VCaP (cell line): Measurements from ENCODE around the gene LRRFIP1.

ENCODE experiments used
- H3K27ac ChIP-seq: fragments of 450-650 bp; 2 replicates; pipeline ENCODE4 v1.5.1; 2017
- CTCF ChIP-seq: fragments of 450-650 bp; conservative IDR thresholded peaks from 2 replicates; pipeline ENCODE4 v1.5.1; 2017; ENCODE audit warnings: mild to moderate bottlenecking, moderate library complexity

The LRRFIP1 gene

GRCh38 chr2:237612527-237613357, 14.6 kb upstream of the LRRFIP1 start:
- no peak for TF ChIP-seq CTCF
- H3K27ac ChIP-seq: no peak overlapping the region

DNA sequence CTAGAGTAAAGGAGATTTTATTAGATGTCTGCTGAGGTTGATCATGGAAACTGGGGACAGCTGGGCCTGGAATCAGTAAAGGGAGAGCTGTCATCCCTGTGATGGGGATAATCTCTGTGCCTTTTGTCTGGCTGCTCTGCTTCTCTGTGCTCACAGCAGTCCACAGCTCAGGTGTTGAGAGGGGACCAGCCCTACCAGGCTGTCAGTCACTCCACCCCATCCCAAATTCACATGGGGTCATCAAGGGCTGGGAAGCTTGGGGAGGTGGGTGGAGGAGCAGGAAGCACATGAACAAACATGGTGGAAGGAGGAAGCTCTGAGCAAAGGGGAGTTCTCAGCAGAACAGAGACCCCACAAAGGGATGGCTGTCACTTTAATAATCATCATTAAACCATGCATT, 13.7 kb upstream of the LRRFIP1 start:
- no peak for TF ChIP-seq CTCF
- no peak overlapping the region for H3K27ac ChIP-seq

DNA sequence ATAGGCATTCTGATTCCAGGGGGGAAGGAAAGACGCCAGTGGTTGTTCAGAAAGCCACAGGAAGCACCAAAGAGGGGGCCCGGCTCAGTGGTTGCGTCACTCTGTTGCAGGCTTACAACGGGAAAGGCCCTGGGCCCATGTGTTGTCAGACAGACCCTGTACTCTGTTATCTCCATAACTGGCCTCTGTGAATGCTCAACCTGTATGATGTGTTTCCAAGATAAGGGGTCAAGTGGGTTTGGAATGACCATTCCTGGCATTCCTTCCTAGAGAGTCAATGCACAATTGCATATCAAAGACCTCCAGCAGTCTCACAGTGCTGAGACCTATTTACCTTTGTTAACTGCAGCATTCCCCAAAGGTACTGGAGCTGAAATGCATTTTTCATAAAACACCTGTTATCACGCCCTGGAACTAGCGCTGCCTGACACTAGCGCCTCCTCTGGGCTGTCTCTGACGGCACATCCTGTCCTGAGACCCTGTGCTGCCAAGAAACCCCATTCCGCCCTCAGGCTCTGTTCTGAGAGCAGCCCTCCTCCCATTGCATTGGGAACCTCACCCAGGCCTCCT, 13.2 kb upstream of the LRRFIP1 start:
- TF ChIP-seq CTCF: no peak
- no peak overlapping the region for H3K27ac ChIP-seq

DNA sequence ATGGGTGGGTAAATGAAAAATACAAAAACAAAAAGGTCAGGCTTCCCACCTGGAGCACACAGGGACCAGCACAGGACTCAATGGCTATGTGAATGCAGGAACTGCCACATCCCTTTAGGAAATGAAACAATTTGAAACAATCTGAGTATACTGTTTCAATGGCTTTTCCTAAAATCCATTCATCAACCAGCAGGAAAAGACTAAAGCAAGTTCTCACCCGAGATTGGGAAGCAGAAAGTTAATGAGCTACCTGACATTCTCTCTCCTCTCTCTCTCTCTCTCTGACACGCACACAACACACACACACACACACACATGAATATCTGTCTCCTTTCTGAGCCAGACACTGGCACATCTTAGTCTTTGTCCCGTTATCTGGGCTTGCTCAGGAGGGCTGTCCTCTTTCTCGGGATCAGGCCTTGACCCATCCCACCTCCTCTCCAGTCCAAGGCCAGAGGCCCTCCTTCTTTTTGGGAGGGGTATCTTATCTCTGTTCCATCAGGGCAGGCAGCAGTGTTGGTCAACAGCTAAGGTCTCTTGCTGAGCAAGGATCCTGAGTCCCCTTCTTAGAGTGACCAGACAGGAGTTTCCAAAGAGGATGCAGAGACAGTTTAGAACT, 11.6 kb upstream of the LRRFIP1 start:
- TF ChIP-seq CTCF: no peak
- no peak overlapping the region for H3K27ac ChIP-seq

DNA sequence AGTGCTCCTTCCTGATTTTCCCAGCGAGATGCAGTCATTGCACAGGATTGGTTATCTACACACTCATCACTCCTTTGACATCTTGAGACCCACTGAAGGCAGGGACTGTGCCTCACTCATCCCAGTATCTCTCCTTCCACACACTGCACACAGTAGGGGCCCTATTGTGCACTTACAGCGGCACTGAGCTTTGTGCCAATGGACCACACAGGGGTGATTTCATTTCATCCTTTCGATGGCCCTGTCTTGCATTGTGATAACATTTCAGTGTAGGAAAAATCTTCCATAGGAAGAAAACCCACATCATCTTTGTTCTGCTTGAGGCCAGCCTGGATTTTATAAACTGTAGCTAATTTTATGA, 11.0 kb upstream of the LRRFIP1 start:
- TF ChIP-seq CTCF: no peak
- no peak overlapping the region for H3K27ac ChIP-seq

DNA sequence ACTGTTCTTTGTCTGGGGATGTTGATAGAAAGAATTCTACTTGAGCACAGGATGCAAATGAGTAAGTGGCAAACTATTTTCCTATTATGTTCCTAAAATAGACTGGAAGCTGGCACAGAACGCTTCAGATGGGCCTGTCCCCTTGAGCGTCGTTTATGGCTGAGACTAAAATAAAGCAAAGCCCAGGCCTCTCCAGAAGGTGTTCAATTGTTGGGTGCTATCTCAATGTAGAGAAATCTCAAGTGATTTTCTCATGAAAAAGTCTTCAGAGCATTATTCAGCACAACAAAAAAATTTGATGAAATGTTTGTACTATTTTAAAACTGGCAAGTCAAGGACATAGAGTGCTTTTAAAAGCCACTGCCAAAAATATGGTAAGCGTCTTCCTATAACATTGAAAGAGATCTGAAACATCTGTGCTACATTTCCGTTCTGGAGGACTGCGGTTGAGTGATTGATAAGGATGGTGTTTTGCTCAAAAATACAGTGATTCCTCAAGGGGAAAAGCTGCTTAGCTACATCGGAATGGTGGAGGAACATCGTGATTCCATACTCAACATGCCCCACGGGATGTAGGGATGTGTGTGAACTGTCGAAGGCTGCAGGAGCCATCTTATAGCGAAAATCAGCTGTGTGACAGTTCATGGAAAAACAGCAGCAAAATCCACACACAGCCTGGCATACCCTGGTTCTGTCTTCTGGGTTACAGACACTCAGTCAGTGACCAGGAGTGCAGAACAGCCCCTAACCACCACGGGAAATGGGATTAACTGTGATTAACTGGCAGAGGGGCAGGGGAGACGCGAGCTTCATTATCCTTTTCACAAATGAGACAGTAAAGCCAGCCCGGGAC, 10.4 kb upstream of the LRRFIP1 start:
- no peak for TF ChIP-seq CTCF
- H3K27ac ChIP-seq: no peak overlapping the region

DNA sequence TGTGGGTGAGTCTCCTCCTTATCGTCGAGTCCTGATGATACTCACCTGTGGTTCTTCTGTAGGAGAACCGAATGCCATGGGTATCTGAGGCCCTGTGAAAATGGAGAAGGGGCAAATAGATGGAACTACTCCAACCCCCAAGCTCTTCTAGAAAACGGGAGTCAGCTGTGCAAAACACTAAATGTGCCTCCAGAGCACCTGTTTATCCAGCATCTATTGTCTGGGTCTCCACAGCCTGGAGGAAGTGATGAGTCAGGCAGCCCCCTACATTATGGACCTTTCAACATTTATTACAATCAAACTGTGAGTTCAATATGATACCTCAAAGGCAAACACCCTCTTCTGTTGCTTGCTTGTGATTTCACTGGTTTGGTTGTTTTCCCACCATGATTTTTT, 9.8 kb upstream of the LRRFIP1 start:
- no peak overlapping the region for H3K27ac ChIP-seq
- no peak for TF ChIP-seq CTCF
